Trophoblast cell (in vitro differentiated cells and primary cell): ENCODE data around the gene FGD4.
A peak's percentile ranks its signal among the peaks of the same experiment; 100 is the strongest.

Source experiments
- DNase-seq, 2 donors: peaks; one replicate each; pipeline ENCODE4 v3.0.0-alpha.2; 2016
- H2AFZ ChIP-seq: 2 replicates; pipeline ENCODE4 v1.6.1; 2013; ENCODE audit warnings: low read length, moderate library complexity, mild to moderate bottlenecking; ENCODE audit not compliant: insufficient read depth, poor library complexity
- H2AK5ac ChIP-seq: 2 replicates; pipeline ENCODE4 v1.6.1; 2013; ENCODE audit warnings: mild to moderate bottlenecking, low read length
- H2BK120ac ChIP-seq: 2 replicates; pipeline ENCODE4 v1.6.1; 2013; ENCODE audit warnings: low read length, mild to moderate bottlenecking, moderate library complexity; ENCODE audit not compliant: insufficient read depth, poor library complexity
- H2BK12ac ChIP-seq: 2 replicates; pipeline ENCODE4 v1.6.1; 2013; ENCODE audit warnings: mild to moderate bottlenecking, low read length, moderate library complexity
- H2BK5ac ChIP-seq: 2 replicates; pipeline ENCODE4 v1.6.1; 2013; ENCODE audit warnings: low read length, low read depth, moderate library complexity, mild to moderate bottlenecking; ENCODE audit not compliant: poor library complexity
- H3K14ac ChIP-seq: 2 replicates; pipeline ENCODE4 v1.6.1; 2013; ENCODE audit warnings: mild to moderate bottlenecking, low read length
- H3K18ac ChIP-seq: 2 replicates; pipeline ENCODE4 v1.6.1; 2013; ENCODE audit warnings: mild to moderate bottlenecking, low read length
- H3K23ac ChIP-seq: 2 replicates; pipeline ENCODE4 v1.6.1; 2013; ENCODE audit warnings: low read length
- H3K27ac ChIP-seq: 2 replicates; pipeline ENCODE4 v1.5.1; 2013; ENCODE audit warnings: low read depth, mild to moderate bottlenecking, inconsistent platforms, low read length, moderate library complexity
- H3K27me3 ChIP-seq: 2 replicates; pipeline ENCODE4 v1.6.1; 2013; ENCODE audit warnings: inconsistent platforms, mild to moderate bottlenecking, low read length, moderate library complexity; ENCODE audit not compliant: insufficient read depth
- H3K36me3 ChIP-seq, 2 experiments: 1 replicate in 1 of 2; 2 replicates in 1 of 2; pipeline ENCODE4 v1.6.1; 2013; ENCODE audit warnings: low read length in 2 of 2, mild to moderate bottlenecking in 2 of 2, moderate library complexity in 1 of 2; ENCODE audit not compliant: insufficient read depth in 2 of 2, control insufficient read depth in 1 of 2
- H3K4ac ChIP-seq: 2 replicates; pipeline ENCODE4 v1.6.1; 2013; ENCODE audit warnings: low read depth, mild to moderate bottlenecking, low read length, moderate library complexity
- H3K4me1 ChIP-seq, 2 experiments: 1 replicate in 1 of 2; 2 replicates in 1 of 2; pipeline ENCODE4 v1.6.1; 2013; ENCODE audit warnings: low read length in 2 of 2, mild to moderate bottlenecking in 2 of 2, moderate library complexity in 1 of 2; ENCODE audit not compliant: insufficient read depth in 2 of 2, control insufficient read depth in 1 of 2
- H3K4me2 ChIP-seq: 2 replicates; pipeline ENCODE4 v1.6.1; 2013; ENCODE audit warnings: inconsistent platforms, mild to moderate bottlenecking, low read length, moderate library complexity
- H3K4me3 ChIP-seq: 2 replicates; pipeline ENCODE4 v1.5.1; 2013; ENCODE audit warnings: mild to moderate bottlenecking, low read depth, low read length, inconsistent platforms
- H3K79me1 ChIP-seq: one replicate; pipeline ENCODE4 v1.6.1; 2013; ENCODE audit warnings: low read length
- H3K79me2 ChIP-seq: 2 replicates; pipeline ENCODE4 v1.6.1; 2013; ENCODE audit warnings: low read length, mild to moderate bottlenecking; ENCODE audit not compliant: control insufficient read depth, insufficient read depth, poor library complexity
- H3K9ac ChIP-seq: 2 replicates; pipeline ENCODE4 v1.6.1; 2013; ENCODE audit warnings: mild to moderate bottlenecking, low read length
- H3K9me3 ChIP-seq: 2 replicates; pipeline ENCODE4 v1.6.1; 2013; ENCODE audit warnings: low read depth, mild to moderate bottlenecking, control low read depth, inconsistent platforms, low read length; ENCODE audit not compliant: insufficient read depth
- H4K12ac ChIP-seq: 2 replicates; pipeline ENCODE4 v1.6.1; 2013; ENCODE audit warnings: low read depth, mild to moderate bottlenecking, low read length, moderate library complexity
- H4K8ac ChIP-seq: 2 replicates; pipeline ENCODE4 v1.6.1; 2013; ENCODE audit warnings: low read depth, mild to moderate bottlenecking, low read length, moderate library complexity
- H4K91ac ChIP-seq: one replicate; pipeline ENCODE4 v1.6.1; 2013; ENCODE audit warnings: low read depth, mild to moderate bottlenecking, low read length, moderate library complexity
- WGBS: extraction: QIAGEN DNeasy Blood & Tissue Kit; methylation state at CpG from one replicate; pipeline ENCODE4 v1.1.7; 2013; ENCODE audit warnings: missing lambda C conversion rate; ENCODE audit not compliant: insufficient read length, insufficient coverage; ENCODE audit errors: extremely low coverage; 5-methylcytosine and 5-hydroxymethylcytosine counted together

The FGD4 gene

GRCh38 chr12:32440120-32440865, 40.9 kb downstream of the FGD4 start:
- no peak overlapping the region for H3K4me2 ChIP-seq
- peaks cover 12% of the 10 kb centered on the region for H3K79me1 ChIP-seq
- no peak for DNase-seq
- no peak overlapping the region for H3K27ac ChIP-seq
- H3K4me1 ChIP-seq, result peaks cover 17 to 23% of the 10 kb centered on the region in 2 experiments
- no peak overlapping the region for H2BK5ac ChIP-seq
- H2AFZ ChIP-seq, result peak overlapping the region; percentile 2
- peak overlapping the region; percentile 61 for H2BK12ac ChIP-seq
- no CpG with 5 or more reads among the region's 9 CpGs for WGBS
- no peak overlapping the region for H4K91ac ChIP-seq
- H4K8ac ChIP-seq, result no peak overlapping the region
- no peak overlapping the region for H3K23ac ChIP-seq
- H3K4me3 ChIP-seq, result no peak overlapping the region
- peak overlapping the region; percentile 56 for H3K18ac ChIP-seq
- H3K79me2 ChIP-seq, result peaks cover 10% of the 10 kb centered on the region
- H3K36me3 ChIP-seq, result no peaks in the 10 kb centered on the region
- H2BK120ac ChIP-seq, result no peak overlapping the region
- H3K4ac ChIP-seq, result peak overlapping the region; percentile 73
- H3K9ac ChIP-seq, result no peak overlapping the region
- no peaks in the 10 kb centered on the region for H3K9me3 ChIP-seq
- no peaks in the 10 kb centered on the region for H3K27me3 ChIP-seq
- peak overlapping the region; percentile 14 for H3K14ac ChIP-seq
- no peak overlapping the region for H4K12ac ChIP-seq
- H2AK5ac ChIP-seq, result peak overlapping the region; percentile 88

GRCh38 chr12:32443491-32443890, 44.1 kb downstream of the FGD4 start:
- Histone ChIP-seq H3K18ac (no peak overlapping the region), H3K9me3 (no peaks in the 10 kb centered on the region), H4K8ac (no peak overlapping the region), H3K36me3 (no peaks in the 10 kb centered on the region), H3K14ac (no peak overlapping the region), H3K4me3 (no peak overlapping the region), H2BK5ac (no peak overlapping the region), H2AK5ac (no peak overlapping the region), H4K12ac (no peak overlapping the region), H2BK12ac (peak overlapping the region; percentile 60), H2AFZ (no peak overlapping the region), H3K27ac (no peak overlapping the region), H3K4me1 (peaks cover 18 to 19% of the 10 kb centered on the region in 2 experiments), H4K91ac (no peak overlapping the region), H2BK120ac (no peak overlapping the region), H3K79me1 (peaks cover 12% of the 10 kb centered on the region), H3K27me3 (no peaks in the 10 kb centered on the region), H3K4ac (no peak overlapping the region), H3K4me2 (no peak overlapping the region), H3K23ac (no peak overlapping the region), H3K9ac (no peak overlapping the region), H3K79me2 (peaks cover 7% of the 10 kb centered on the region)
- no CpG with 5 or more reads among the region's 4 CpGs for WGBS
- DNase-seq, result no peak

- Histone ChIP-seq H3K36me3 (no peaks in the 10 kb centered on the region), H2BK5ac (no peak overlapping the region), H2BK12ac (no peak overlapping the region), H4K12ac (no peak overlapping the region), H2BK120ac (no peak overlapping the region), H2AFZ (no peak overlapping the region), H4K91ac (no peak overlapping the region), H3K27me3 (no peaks in the 10 kb centered on the region), H3K23ac (no peak overlapping the region), H3K14ac (no peak overlapping the region), H3K4me3 (no peak overlapping the region), H3K27ac (no peak overlapping the region), H3K9me3 (no peaks in the 10 kb centered on the region), H3K4me1 (peaks cover 18 to 19% of the 10 kb centered on the region in 2 experiments), H3K79me1 (peaks cover 10% of the 10 kb centered on the region), H3K18ac (no peak overlapping the region), H4K8ac (no peak overlapping the region), H3K9ac (no peak overlapping the region), H3K4me2 (no peak overlapping the region), H2AK5ac (no peak overlapping the region), H3K4ac (no peak overlapping the region), H3K79me2 (peaks cover 7% of the 10 kb centered on the region)
- DNase-seq, result peak; percentile 72 to 96
- WGBS, result no CpG with 5 or more reads among the region's 2 CpGs
Observed at GRCh38 chr12:32444895-32445294, 45.5 kb downstream of the FGD4 start.

- Histone ChIP-seq H3K27me3 (no peaks in the 10 kb centered on the region), H3K18ac (no peak overlapping the region), H3K79me2 (peaks cover 5% of the 10 kb centered on the region), H2BK5ac (no peak overlapping the region), H4K8ac (no peak overlapping the region), H3K14ac (no peak overlapping the region), H3K4ac (no peak overlapping the region), H2BK120ac (no peak overlapping the region), H3K4me3 (no peak overlapping the region), H3K4me2 (no peak overlapping the region), H3K27ac (no peak overlapping the region), H3K9me3 (no peaks in the 10 kb centered on the region), H3K4me1 (peaks cover 14 to 16% of the 10 kb centered on the region in 2 experiments), H2AK5ac (no peak overlapping the region), H3K23ac (no peak overlapping the region), H4K91ac (no peak overlapping the region), H3K9ac (no peak overlapping the region), H3K36me3 (no peaks in the 10 kb centered on the region), H2BK12ac (no peak overlapping the region), H3K79me1 (peaks cover 10% of the 10 kb centered on the region), H2AFZ (no peak overlapping the region), H4K12ac (no peak overlapping the region)
- no peak for DNase-seq
- WGBS, result no CpG with 5 or more reads among the region's 1 CpG
Observed at GRCh38 chr12:32445356-32445755, 46.0 kb downstream of the FGD4 start.
